Measurements from ENCODE around the gene PPP2R1B. TPM values are rescaled to one million over a fixed set of nuclear protein-coding genes. Genes with fewer than 3 reads are reported as not detected.
A peak's percentile ranks its signal among the peaks of the same experiment; 100 is the strongest.

The PPP2R1B gene
- total and polyA plus RNA-seq, 4 donors, result 33.2 to 316 (median 52.5) TPM

DNA sequence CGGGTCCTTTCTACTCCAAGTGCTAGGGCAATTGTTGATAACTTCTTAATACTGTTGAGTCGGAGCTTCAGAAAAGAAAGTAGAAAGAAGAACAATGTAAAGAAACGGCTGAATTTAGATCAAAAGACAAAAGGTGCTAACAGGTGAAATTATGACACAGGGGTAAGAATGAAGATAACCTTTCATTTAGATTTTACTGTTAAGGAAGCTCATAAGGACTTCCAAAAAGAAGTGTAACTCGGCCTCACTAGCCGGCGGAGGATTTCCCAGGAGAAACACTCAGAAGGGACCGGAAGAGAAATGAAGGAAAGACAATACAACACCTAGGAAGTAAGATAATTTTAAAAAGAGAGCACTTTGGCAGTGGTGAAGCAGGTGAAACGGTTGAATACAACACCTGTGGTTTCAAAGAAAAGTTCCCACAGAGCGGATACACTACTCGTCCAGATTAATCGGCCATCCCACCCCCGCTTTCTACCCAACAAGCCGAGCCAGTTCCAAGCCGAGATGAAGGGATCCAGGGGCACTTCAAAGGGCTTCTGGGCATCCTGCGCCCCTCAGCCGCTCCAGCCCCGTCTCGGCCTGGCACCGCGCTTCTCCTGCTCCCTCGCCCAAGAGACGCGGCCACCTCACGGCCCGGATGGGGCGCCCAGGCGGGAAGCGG is 737 bp downstream of the PPP2R1B start:
- peak overlapping the region; percentile 88 to 95 for H3K27ac ChIP-seq (ENCODE audit: low read depth in 1 of 2, low read length in 2 of 2)
- H3K4me1 ChIP-seq (ENCODE audit: control insufficient read depth in 4 of 4, insufficient read depth in 4 of 4, low read length in 3 of 4), result peaks cover 0 to 28% (median 13%) of the 10 kb centered on the region in 4 donors
- H3K36me3 ChIP-seq (ENCODE audit: control insufficient read depth in 4 of 4, insufficient read depth in 3 of 4, low read depth in 1 of 4, low read length in 3 of 4), result peaks cover 0 to 32% (median 20%) of the 10 kb centered on the region in 4 donors
- DNase-seq (ENCODE audit: low spot score), result no peak
- WGBS, result under 1% methylated on average over 28 of the region's 28 CpGs
- peak overlapping the region; percentile 57 to 100 for H3K9ac ChIP-seq (ENCODE audit: low read depth in 1 of 2, low read length in 2 of 2)
- no peak for TF ChIP-seq SP1 (IDR thresholded peaks at IDR 0.05)
- no peak for TF ChIP-seq HNF4G (IDR thresholded peaks at IDR 0.05)
- no peak for TF ChIP-seq FOXA1 (IDR thresholded peaks at IDR 0.05)
- no peak for TF ChIP-seq GABPA (IDR thresholded peaks at IDR 0.05 in 1 of 2, conservative IDR thresholded peaks at IDR 0.05 in 1 of 2)
- TF ChIP-seq, protein P1, sequence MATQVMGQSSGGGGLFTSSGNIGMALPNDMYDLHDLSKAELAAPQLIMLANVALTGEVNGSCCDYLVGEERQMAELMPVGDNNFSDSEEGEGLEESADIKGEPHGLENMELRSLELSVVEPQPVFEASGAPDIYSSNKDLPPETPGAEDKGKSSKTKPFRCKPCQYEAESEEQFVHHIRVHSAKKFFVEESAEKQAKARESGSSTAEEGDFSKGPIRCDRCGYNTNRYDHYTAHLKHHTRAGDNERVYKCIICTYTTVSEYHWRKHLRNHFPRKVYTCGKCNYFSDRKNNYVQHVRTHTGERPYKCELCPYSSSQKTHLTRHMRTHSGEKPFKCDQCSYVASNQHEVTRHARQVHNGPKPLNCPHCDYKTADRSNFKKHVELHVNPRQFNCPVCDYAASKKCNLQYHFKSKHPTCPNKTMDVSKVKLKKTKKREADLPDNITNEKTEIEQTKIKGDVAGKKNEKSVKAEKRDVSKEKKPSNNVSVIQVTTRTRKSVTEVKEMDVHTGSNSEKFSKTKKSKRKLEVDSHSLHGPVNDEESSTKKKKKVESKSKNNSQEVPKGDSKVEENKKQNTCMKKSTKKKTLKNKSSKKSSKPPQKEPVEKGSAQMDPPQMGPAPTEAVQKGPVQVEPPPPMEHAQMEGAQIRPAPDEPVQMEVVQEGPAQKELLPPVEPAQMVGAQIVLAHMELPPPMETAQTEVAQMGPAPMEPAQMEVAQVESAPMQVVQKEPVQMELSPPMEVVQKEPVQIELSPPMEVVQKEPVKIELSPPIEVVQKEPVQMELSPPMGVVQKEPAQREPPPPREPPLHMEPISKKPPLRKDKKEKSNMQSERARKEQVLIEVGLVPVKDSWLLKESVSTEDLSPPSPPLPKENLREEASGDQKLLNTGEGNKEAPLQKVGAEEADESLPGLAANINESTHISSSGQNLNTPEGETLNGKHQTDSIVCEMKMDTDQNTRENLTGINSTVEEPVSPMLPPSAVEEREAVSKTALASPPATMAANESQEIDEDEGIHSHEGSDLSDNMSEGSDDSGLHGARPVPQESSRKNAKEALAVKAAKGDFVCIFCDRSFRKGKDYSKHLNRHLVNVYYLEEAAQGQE (IDR thresholded peaks at IDR 0.05), result no peak
- no peak for TF ChIP-seq EGR1 (IDR thresholded peaks at IDR 0.05; ENCODE audit: low read depth in 2 of 2)
- TF ChIP-seq, protein P2, sequence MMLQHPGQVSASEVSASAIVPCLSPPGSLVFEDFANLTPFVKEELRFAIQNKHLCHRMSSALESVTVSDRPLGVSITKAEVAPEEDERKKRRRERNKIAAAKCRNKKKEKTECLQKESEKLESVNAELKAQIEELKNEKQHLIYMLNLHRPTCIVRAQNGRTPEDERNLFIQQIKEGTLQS (IDR thresholded peaks at IDR 0.05), result no peak
- TF ChIP-seq HNF4A (conservative IDR thresholded peaks at IDR 0.05), result no peak
- no peak for TF ChIP-seq RAD21 (IDR thresholded peaks at IDR 0.05)
- no peak for TF ChIP-seq JUND (IDR thresholded peaks at IDR 0.05)
- TF ChIP-seq, protein P3, sequence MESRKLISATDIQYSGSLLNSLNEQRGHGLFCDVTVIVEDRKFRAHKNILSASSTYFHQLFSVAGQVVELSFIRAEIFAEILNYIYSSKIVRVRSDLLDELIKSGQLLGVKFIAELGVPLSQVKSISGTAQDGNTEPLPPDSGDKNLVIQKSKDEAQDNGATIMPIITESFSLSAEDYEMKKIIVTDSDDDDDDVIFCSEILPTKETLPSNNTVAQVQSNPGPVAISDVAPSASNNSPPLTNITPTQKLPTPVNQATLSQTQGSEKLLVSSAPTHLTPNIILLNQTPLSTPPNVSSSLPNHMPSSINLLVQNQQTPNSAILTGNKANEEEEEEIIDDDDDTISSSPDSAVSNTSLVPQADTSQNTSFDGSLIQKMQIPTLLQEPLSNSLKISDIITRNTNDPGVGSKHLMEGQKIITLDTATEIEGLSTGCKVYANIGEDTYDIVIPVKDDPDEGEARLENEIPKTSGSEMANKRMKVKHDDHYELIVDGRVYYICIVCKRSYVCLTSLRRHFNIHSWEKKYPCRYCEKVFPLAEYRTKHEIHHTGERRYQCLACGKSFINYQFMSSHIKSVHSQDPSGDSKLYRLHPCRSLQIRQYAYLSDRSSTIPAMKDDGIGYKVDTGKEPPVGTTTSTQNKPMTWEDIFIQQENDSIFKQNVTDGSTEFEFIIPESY (IDR thresholded peaks at IDR 0.05), result no peak
- no peak for TF ChIP-seq NR2F2 (IDR thresholded peaks at IDR 0.05)
- TF ChIP-seq, protein P4, sequence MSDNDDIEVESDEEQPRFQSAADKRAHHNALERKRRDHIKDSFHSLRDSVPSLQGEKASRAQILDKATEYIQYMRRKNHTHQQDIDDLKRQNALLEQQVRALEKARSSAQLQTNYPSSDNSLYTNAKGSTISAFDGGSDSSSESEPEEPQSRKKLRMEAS (IDR thresholded peaks at IDR 0.05), result no peak
- peak overlapping the region; percentile 89 to 96 (median 94) for H3K4me3 ChIP-seq (ENCODE audit: low read depth in 1 of 3, low read length in 3 of 3)
- H3K27me3 ChIP-seq (ENCODE audit: control insufficient read depth in 4 of 4, insufficient read depth in 4 of 4, low read length in 3 of 4), result no peaks in the 10 kb centered on the region
- no peaks in the 10 kb centered on the region for H3K9me3 ChIP-seq (ENCODE audit: control insufficient read depth in 4 of 4, low read length in 3 of 4)

DNA sequence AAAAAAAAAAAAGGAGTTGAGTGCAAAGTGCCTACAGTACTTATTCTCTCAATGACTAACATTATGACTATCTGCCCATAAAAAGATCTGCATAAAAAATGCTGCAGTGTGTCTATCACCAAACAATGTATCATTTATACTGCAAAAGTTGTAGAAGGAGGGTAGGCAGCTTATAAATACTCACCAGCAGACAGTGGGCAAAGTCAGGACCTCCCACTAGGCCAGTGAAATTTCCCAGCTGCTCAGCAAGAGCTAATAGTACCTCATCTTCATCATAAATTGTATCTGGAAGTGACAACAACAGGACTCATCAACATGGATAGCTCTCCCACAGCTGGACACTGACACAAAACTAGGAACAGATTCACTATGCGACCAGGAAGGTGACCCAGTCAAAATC is 1.6 kb downstream of the PPP2R1B start:
- Histone ChIP-seq H3K4me1 (ENCODE audit: control insufficient read depth in 4 of 4, insufficient read depth in 4 of 4, low read length in 3 of 4) (peaks cover 0 to 34% (median 20%) of the 10 kb centered on the region in 4 donors), H3K9me3 (ENCODE audit: control insufficient read depth in 4 of 4, low read length in 3 of 4) (no peaks in the 10 kb centered on the region), H3K27ac (ENCODE audit: low read depth in 1 of 2, low read length in 2 of 2) (peak overlapping the region; percentile 14 to 88), H3K36me3 (ENCODE audit: control insufficient read depth in 4 of 4, insufficient read depth in 3 of 4, low read depth in 1 of 4, low read length in 3 of 4) (peaks cover 2 to 37% (median 26%) of the 10 kb centered on the region in 4 donors), H3K4me3 (ENCODE audit: low read depth in 1 of 3, low read length in 3 of 3) (peak overlapping the region; percentile 89 to 96 (median 94)), H3K9ac (ENCODE audit: low read depth in 1 of 2, low read length in 2 of 2) (peak overlapping the region; percentile 57 to 100), H3K27me3 (ENCODE audit: control insufficient read depth in 4 of 4, insufficient read depth in 4 of 4, low read length in 3 of 4) (no peaks in the 10 kb centered on the region)
- DNase-seq (ENCODE audit: low spot score), result no peak
- TF ChIP-seq NR2F2 (IDR thresholded peaks at IDR 0.05), result no peak
- TF ChIP-seq FOXA1 (IDR thresholded peaks at IDR 0.05), result no peak
- TF ChIP-seq, protein P3 (IDR thresholded peaks at IDR 0.05), result no peak
- no peak for TF ChIP-seq HNF4A (conservative IDR thresholded peaks at IDR 0.05)
- TF ChIP-seq YY1 (IDR thresholded peaks at IDR 0.05), result no peak
- TF ChIP-seq EGR1 (IDR thresholded peaks at IDR 0.05; ENCODE audit: low read depth in 2 of 2), result no peak
- no peak for TF ChIP-seq GABPA (IDR thresholded peaks at IDR 0.05 in 1 of 2, conservative IDR thresholded peaks at IDR 0.05 in 1 of 2)
- TF ChIP-seq, protein P5, sequence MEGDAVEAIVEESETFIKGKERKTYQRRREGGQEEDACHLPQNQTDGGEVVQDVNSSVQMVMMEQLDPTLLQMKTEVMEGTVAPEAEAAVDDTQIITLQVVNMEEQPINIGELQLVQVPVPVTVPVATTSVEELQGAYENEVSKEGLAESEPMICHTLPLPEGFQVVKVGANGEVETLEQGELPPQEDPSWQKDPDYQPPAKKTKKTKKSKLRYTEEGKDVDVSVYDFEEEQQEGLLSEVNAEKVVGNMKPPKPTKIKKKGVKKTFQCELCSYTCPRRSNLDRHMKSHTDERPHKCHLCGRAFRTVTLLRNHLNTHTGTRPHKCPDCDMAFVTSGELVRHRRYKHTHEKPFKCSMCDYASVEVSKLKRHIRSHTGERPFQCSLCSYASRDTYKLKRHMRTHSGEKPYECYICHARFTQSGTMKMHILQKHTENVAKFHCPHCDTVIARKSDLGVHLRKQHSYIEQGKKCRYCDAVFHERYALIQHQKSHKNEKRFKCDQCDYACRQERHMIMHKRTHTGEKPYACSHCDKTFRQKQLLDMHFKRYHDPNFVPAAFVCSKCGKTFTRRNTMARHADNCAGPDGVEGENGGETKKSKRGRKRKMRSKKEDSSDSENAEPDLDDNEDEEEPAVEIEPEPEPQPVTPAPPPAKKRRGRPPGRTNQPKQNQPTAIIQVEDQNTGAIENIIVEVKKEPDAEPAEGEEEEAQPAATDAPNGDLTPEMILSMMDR (IDR thresholded peaks at IDR 0.05; ENCODE audit: low read depth, low read length, missing input control), result no peak
- no peak for TF ChIP-seq RAD21 (IDR thresholded peaks at IDR 0.05)
- WGBS, result 23% methylated on average over 1 of the region's 1 CpG

Measured in liver (tissue), 9 donors.